GOT3 (cell line): Measurements from ENCODE around the gene CYP1A2.

Source experiments
- DNase-seq: peaks from one replicate; lab custom pipeline; 2025; ENCODE audit warnings: mixed read lengths; lab: John Stamatoyannopoulos, UW

CYP1A2 gene

GRCh38 chr15:74804935-74805334, 56.3 kb downstream of the CYP1A2 start:
- no peak for DNase-seq
